Upper lobe of right lung (tissue), 1 donor: ENCODE data around the gene CHSY1. TPM values are rescaled to one million over a fixed set of nuclear protein-coding genes. Genes with fewer than 3 reads are reported as not detected.

Source experiments
- ATAC-seq: fragments of 200-7000 bp; cut with Tn5 transposase; one replicate; pipeline ENCODE4 v1.9.1; 2020; ENCODE audit warnings: mild to moderate bottlenecking, moderate library complexity
- DNase-seq: peaks from one replicate; pipeline ENCODE4 v3.0.0-alpha.2; 2020
- H3K27ac ChIP-seq: fragments of 200-600 bp; one replicate; pipeline ENCODE4 v1.8.0; 2022
- H3K27me3 ChIP-seq: fragments of 200-600 bp; one replicate; pipeline ENCODE4 v1.8.0; 2022; ENCODE audit warnings: mild to moderate bottlenecking
- H3K36me3 ChIP-seq: fragments of 200-600 bp; one replicate; pipeline ENCODE4 v1.8.0; 2022
- H3K4me1 ChIP-seq: fragments of 200-600 bp; one replicate; pipeline ENCODE4 v1.8.0; 2022
- H3K4me3 ChIP-seq: fragments of 200-600 bp; one replicate; pipeline ENCODE4 v1.8.0; 2022; ENCODE audit warnings: mild to moderate bottlenecking
- H3K9me3 ChIP-seq: fragments of 200-600 bp; one replicate; pipeline ENCODE4 v1.8.0; 2022
- intact Hi-C: fragments of 100-400 bp; cut with DNase I; formaldehyde crosslinking; loops from one replicate; pipeline ENCODE4 v1.11.0; 2022
- total RNA-seq: library from RNA; stranded (reverse); fragmentation: NEBNext Ultra II Directional; extraction: Animal tissue kit (Norgen Biotek cat#: 25700); gene quantifications from one replicate; pipeline ENCODE4 v1.2.1, GENCODE V29; 2021
- TF ChIP-seq, protein P1 (sequence below): fragments of 200-600 bp; IDR thresholded peaks from one replicate; pipeline ENCODE4 v1.8.0; 2022; ENCODE audit warnings: antibody characterized with exemption
- donor health status: DM: no; HTN: yes; CAD: no; lungs with severe emphysema.

Gene CHSY1
- total RNA-seq, 1 donor from 2014 or later, result 40.6 TPM

- intact Hi-C loops, result no loop called here
- peaks cover 13% of the 10 kb centered on the region for H3K9me3 ChIP-seq
- ATAC-seq, result no peak
- no peaks in the 10 kb centered on the region for H3K36me3 ChIP-seq
- no peak for DNase-seq
- H3K27ac ChIP-seq, result no peak overlapping the region
- peaks cover 10% of the 10 kb centered on the region for H3K4me1 ChIP-seq
- TF ChIP-seq, protein P1, sequence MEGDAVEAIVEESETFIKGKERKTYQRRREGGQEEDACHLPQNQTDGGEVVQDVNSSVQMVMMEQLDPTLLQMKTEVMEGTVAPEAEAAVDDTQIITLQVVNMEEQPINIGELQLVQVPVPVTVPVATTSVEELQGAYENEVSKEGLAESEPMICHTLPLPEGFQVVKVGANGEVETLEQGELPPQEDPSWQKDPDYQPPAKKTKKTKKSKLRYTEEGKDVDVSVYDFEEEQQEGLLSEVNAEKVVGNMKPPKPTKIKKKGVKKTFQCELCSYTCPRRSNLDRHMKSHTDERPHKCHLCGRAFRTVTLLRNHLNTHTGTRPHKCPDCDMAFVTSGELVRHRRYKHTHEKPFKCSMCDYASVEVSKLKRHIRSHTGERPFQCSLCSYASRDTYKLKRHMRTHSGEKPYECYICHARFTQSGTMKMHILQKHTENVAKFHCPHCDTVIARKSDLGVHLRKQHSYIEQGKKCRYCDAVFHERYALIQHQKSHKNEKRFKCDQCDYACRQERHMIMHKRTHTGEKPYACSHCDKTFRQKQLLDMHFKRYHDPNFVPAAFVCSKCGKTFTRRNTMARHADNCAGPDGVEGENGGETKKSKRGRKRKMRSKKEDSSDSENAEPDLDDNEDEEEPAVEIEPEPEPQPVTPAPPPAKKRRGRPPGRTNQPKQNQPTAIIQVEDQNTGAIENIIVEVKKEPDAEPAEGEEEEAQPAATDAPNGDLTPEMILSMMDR, result no peak
- H3K27me3 ChIP-seq, result no peaks in the 10 kb centered on the region
- no peak overlapping the region for H3K4me3 ChIP-seq
Measured at GRCh38 chr15:101225658-101226057, 26.2 kb downstream of the CHSY1 start.

GRCh38 chr15:101221902-101222301 lies 29.9 kb downstream of the CHSY1 start:
- Histone ChIP-seq H3K9me3 (no peaks in the 10 kb centered on the region), H3K27ac (no peak overlapping the region), H3K36me3 (no peaks in the 10 kb centered on the region), H3K4me3 (no peak overlapping the region), H3K27me3 (no peaks in the 10 kb centered on the region), H3K4me1 (peaks cover 10% of the 10 kb centered on the region)
- intact Hi-C loops, result no loop called here
- TF ChIP-seq, protein P1, result no peak
- ATAC-seq (no peak), DNase-seq (no peak)

- Histone ChIP-seq H3K27me3 (no peaks in the 10 kb centered on the region), H3K27ac (no peak overlapping the region), H3K4me3 (no peak overlapping the region), H3K4me1 (peaks cover 10% of the 10 kb centered on the region), H3K36me3 (no peaks in the 10 kb centered on the region), H3K9me3 (no peaks in the 10 kb centered on the region)
- intact Hi-C loops, result no loop called here
- no peak for DNase-seq
- no peak for ATAC-seq
- TF ChIP-seq, protein P1, result no peak
Measured at GRCh38 chr15:101220060-101220459, 31.8 kb downstream of the CHSY1 start.

GRCh38 chr15:101219441-101219840 lies 32.4 kb downstream of the CHSY1 start:
- no peak overlapping the region for H3K27ac ChIP-seq
- ATAC-seq (no peak), DNase-seq (no peak)
- intact Hi-C loops, result no loop called here
- no peaks in the 10 kb centered on the region for H3K27me3 ChIP-seq
- no peaks in the 10 kb centered on the region for H3K36me3 ChIP-seq
- peaks cover 10% of the 10 kb centered on the region for H3K4me1 ChIP-seq
- no peaks in the 10 kb centered on the region for H3K9me3 ChIP-seq
- TF ChIP-seq, protein P1, result no peak
- no peak overlapping the region for H3K4me3 ChIP-seq

GRCh38 chr15:101217446-101217845 lies 34.4 kb downstream of the CHSY1 start:
- no peak for DNase-seq
- Histone ChIP-seq H3K36me3 (no peaks in the 10 kb centered on the region), H3K4me1 (peaks cover 19% of the 10 kb centered on the region), H3K9me3 (no peaks in the 10 kb centered on the region), H3K4me3 (no peak overlapping the region), H3K27me3 (no peaks in the 10 kb centered on the region), H3K27ac (no peak overlapping the region)
- intact Hi-C loops, result no loop called here
- ATAC-seq, result no peak
- TF ChIP-seq, protein P1, result no peak

GRCh38 chr15:101216100-101216499 lies 35.7 kb downstream of the CHSY1 start:
- no peak for ATAC-seq
- intact Hi-C loops, result no loop called here
- Histone ChIP-seq H3K36me3 (no peaks in the 10 kb centered on the region), H3K27ac (no peak overlapping the region), H3K9me3 (no peaks in the 10 kb centered on the region), H3K27me3 (no peaks in the 10 kb centered on the region), H3K4me3 (no peak overlapping the region), H3K4me1 (peaks cover 12% of the 10 kb centered on the region)
- TF ChIP-seq, protein P1, result no peak
- DNase-seq, result no peak
